HFFc6 (cell line): ENCODE results near the gene DHRS1. TPM values are rescaled to one million over a fixed set of nuclear protein-coding genes. Genes with fewer than 3 reads are reported as not detected.

ENCODE experiments used
- DNase-seq: peaks from one replicate; pipeline ENCODE4 v3.0.0-alpha.2; 2018
- H3K27ac Mint-ChIP-seq: 2 replicates; pipeline ENCODE4 v1.8.0; 2020; ENCODE audit warnings: mild to moderate bottlenecking, mixed read lengths
- H3K27me3 Mint-ChIP-seq: 2 replicates; pipeline ENCODE4 v1.8.0; 2021; ENCODE audit warnings: mild to moderate bottlenecking, moderate library complexity, mixed read lengths; ENCODE audit not compliant: insufficient read depth
- H3K36me3 Mint-ChIP-seq: 2 replicates; pipeline ENCODE4 v1.8.0; 2021; ENCODE audit warnings: low read depth, mixed read lengths
- H3K4me1 Mint-ChIP-seq: 2 replicates; pipeline ENCODE4 v1.8.0; 2020; ENCODE audit warnings: low read depth, mixed read lengths
- H3K4me3 Mint-ChIP-seq: 2 replicates; pipeline ENCODE4 v1.8.0; 2020; ENCODE audit warnings: mild to moderate bottlenecking, moderate library complexity, mixed read lengths
- H3K9me3 Mint-ChIP-seq: 2 replicates; pipeline ENCODE4 v1.8.0; 2020; ENCODE audit warnings: mild to moderate bottlenecking, mixed read lengths
- CTCF ChIP-seq: fragments of 200-600 bp; sonication (generic); IDR thresholded peaks from 2 replicates; pipeline ENCODE4 v1.5.0; 2021; ENCODE audit warnings: antibody characterized with exemption, mild to moderate bottlenecking
- total RNA-seq, 6 experiments: library from RNA; stranded (reverse); fragmentation: NEBNext Ultra II Directional; extraction: Animal tissue kit (Norgen Biotek cat#: 25700); gene quantifications; 2 replicates in 1 of 6; 3 replicates in 5 of 6; pipeline ENCODE4 v1.2.3, GENCODE V29; 2021

Gene DHRS1
- total RNA-seq, 6 experiments from 2014 or later = 32.9 to 42.2 (median 39.1) TPM

GRCh38 chr14:24321212-24321975 is 21.8 kb upstream of the DHRS1 start:
- TF ChIP-seq CTCF = no peak
- no peaks in the 10 kb centered on the region for H3K9me3 Mint-ChIP-seq
- DNase-seq = no peak
- H3K4me3 Mint-ChIP-seq = no peak overlapping the region
- peaks cover 24% of the 10 kb centered on the region for H3K27me3 Mint-ChIP-seq
- no peak overlapping the region for H3K27ac Mint-ChIP-seq
- H3K4me1 Mint-ChIP-seq = peaks cover 20% of the 10 kb centered on the region
- H3K36me3 Mint-ChIP-seq = no peaks in the 10 kb centered on the region

GRCh38 chr14:24317141-24317928 is 17.8 kb upstream of the DHRS1 start:
- H3K4me3 Mint-ChIP-seq = no peak overlapping the region

GRCh38 chr14:24316597-24316950 is 17.0 kb upstream of the DHRS1 start:
- TF ChIP-seq CTCF = no peak
- peaks cover 15% of the 10 kb centered on the region for H3K4me1 Mint-ChIP-seq
- DNase-seq = no peak
- H3K27ac Mint-ChIP-seq = no peak overlapping the region
- H3K9me3 Mint-ChIP-seq = no peaks in the 10 kb centered on the region
- H3K36me3 Mint-ChIP-seq = no peaks in the 10 kb centered on the region
- peaks cover 26% of the 10 kb centered on the region for H3K27me3 Mint-ChIP-seq
- no peak overlapping the region for H3K4me3 Mint-ChIP-seq

More at GRCh38 chr14:24317141-24317928, 17.8 kb upstream of the DHRS1 start:
- peak; percentile 45 for DNase-seq
- Mint-ChIP-seq H3K27me3 (peaks cover 26% of the 10 kb centered on the region), H3K9me3 (no peaks in the 10 kb centered on the region), H3K4me1 (peaks cover 15% of the 10 kb centered on the region), H3K27ac (peak overlapping the region; percentile 67), H3K36me3 (no peaks in the 10 kb centered on the region)
- TF ChIP-seq CTCF = no peak

- no peak overlapping the region for H3K27ac Mint-ChIP-seq
- H3K4me3 Mint-ChIP-seq = no peak overlapping the region
- no peak for TF ChIP-seq CTCF
- H3K27me3 Mint-ChIP-seq = peaks cover 26% of the 10 kb centered on the region
- peaks cover 15% of the 10 kb centered on the region for H3K4me1 Mint-ChIP-seq
- H3K9me3 Mint-ChIP-seq = no peaks in the 10 kb centered on the region
- DNase-seq = no peak
- no peaks in the 10 kb centered on the region for H3K36me3 Mint-ChIP-seq
Measured at GRCh38 chr14:24315807-24316596, 16.4 kb upstream of the DHRS1 start.

- Mint-ChIP-seq H3K4me3 (no peak overlapping the region), H3K27ac (no peak overlapping the region), H3K4me1 (peaks cover 17% of the 10 kb centered on the region), H3K9me3 (no peaks in the 10 kb centered on the region), H3K36me3 (no peaks in the 10 kb centered on the region), H3K27me3 (peaks cover 24% of the 10 kb centered on the region)
- TF ChIP-seq CTCF = no peak
- DNase-seq = no peak
Measured at GRCh38 chr14:24315243-24315806, 15.7 kb upstream of the DHRS1 start.
